Measurements from ENCODE around the gene SLC4A8. TPM values are rescaled to one million over a fixed set of nuclear protein-coding genes. Genes with fewer than 3 reads are reported as not detected.

SLC4A8 gene
- polyA plus RNA-seq, 2 of the 4 experiments (the other 2 are of a cell fraction): 1.1 to 2.3 TPM

- no peak overlapping the region for H3K4me3 ChIP-seq
- POLR2A ChIA-PET: no interaction called here
- CTCF ChIA-PET: interaction anchor here (16.3 kb wide), 1 partner anchor 103 kb away, joined by 245 read pairs; the partner anchor contains the start of gene SLC4A8
- no peaks in the 10 kb centered on the region for H3K4me1 ChIP-seq
- H3K9me3 ChIP-seq: no peaks in the 10 kb centered on the region
- TF ChIP-seq CTCF (IDR thresholded peaks at IDR 0.05): no peak
- no peak overlapping the region for H3K4me2 ChIP-seq
- DNase-seq (ENCODE audit: low read depth in 1 of 2, low spot score in 1 of 2) (no peak), FAIRE-seq (no peak), ATAC-seq (no peak)
- WGBS (ENCODE audit: missing lambda C conversion rate): 74% methylated on average over 6 of the region's 6 CpGs
- no peak overlapping the region for H3K27ac ChIP-seq
These were observed 99.8 kb downstream of the SLC4A8 start for GRCh38 chr12:51524386-51524901.

GRCh38 chr12:51525518-51525917 lies 100.9 kb downstream of the SLC4A8 start:
- ATAC-seq (no peak), FAIRE-seq (no peak), DNase-seq (ENCODE audit: low read depth in 1 of 2, low spot score in 1 of 2) (no peak)
- ChIA-PET CTCF (interaction anchor here (16.3 kb wide), 1 partner anchor 104 kb away, joined by 245 read pairs; the partner anchor contains the start of gene SLC4A8), POLR2A (no interaction called here)
- no peak overlapping the region for H3K4me2 ChIP-seq
- WGBS (ENCODE audit: missing lambda C conversion rate): 91% methylated on average over 11 of the region's 11 CpGs
- 0 out of 3 replicates have a peak, but pooled peaks cover 5% of the 10 kb centered on the region for H3K4me1 ChIP-seq
- no peaks in the 10 kb centered on the region for H3K9me3 ChIP-seq
- H3K4me3 ChIP-seq: no peak overlapping the region
- no peak for TF ChIP-seq HDAC2 (IDR thresholded peaks at IDR 0.05)
- no peak for TF ChIP-seq HEYL (CRISPR knock-in tag; IDR thresholded peaks at IDR 0.05)
- TF ChIP-seq SREBF2 (IDR thresholded peaks at IDR 0.05): no peak
- TF ChIP-seq CTCF (IDR thresholded peaks at IDR 0.05): no peak
- TF ChIP-seq NFE2L2 (conservative IDR thresholded peaks at IDR 0.05; ENCODE audit: low read length): no peak
- TF ChIP-seq EP300 (IDR thresholded peaks at IDR 0.05): no peak
- H3K27ac ChIP-seq: no peak overlapping the region

GRCh38 chr12:51527966-51528365 lies 103.3 kb downstream of the SLC4A8 start:
- no peak for FAIRE-seq
- peaks cover 12% of the 10 kb centered on the region; the same call in 2 of the 3 replicates for H3K4me1 ChIP-seq
- no peak overlapping the region for H3K4me3 ChIP-seq
- no peak overlapping the region for H3K4me2 ChIP-seq
- ChIA-PET POLR2A (no interaction called here), CTCF (interaction anchor here (0.6 to 16.3 kb wide), 8 partner anchors 8 to 292 kb away, joined by 3 to 245 read pairs (median 4); partner anchors contain the start of gene SLC4A8)
- 71% methylated on average over 3 of the region's 3 CpGs for WGBS (ENCODE audit: missing lambda C conversion rate)
- H3K9me3 ChIP-seq: no peaks in the 10 kb centered on the region
- H3K27ac ChIP-seq: no peak overlapping the region
- ATAC-seq: no peak
- DNase-seq (ENCODE audit: low read depth in 1 of 2, low spot score in 1 of 2): no peak
- no peak for TF ChIP-seq ESRRA (IDR thresholded peaks at IDR 0.05; ENCODE audit: borderline replicate concordance, low read length)
- no peak for TF ChIP-seq CHD4 (IDR thresholded peaks at IDR 0.05; ENCODE audit: borderline replicate concordance)
- TF ChIP-seq HOXB13 (CRISPR knock-in tag; IDR thresholded peaks at IDR 0.05; ENCODE audit: low read depth): no peak
- no peak for TF ChIP-seq TP53 (CRISPR knock-in tag; IDR thresholded peaks at IDR 0.05)
- TF ChIP-seq REST (IDR thresholded peaks at IDR 0.05): no peak
- TF ChIP-seq ATOH8 (CRISPR knock-in tag; IDR thresholded peaks at IDR 0.05; ENCODE audit: low read depth): no peak
- TF ChIP-seq RCOR1 (IDR thresholded peaks at IDR 0.05; ENCODE audit: low read depth, low read length): no peak
- no peak for TF ChIP-seq CTCF (IDR thresholded peaks at IDR 0.05)
- no peak for TF ChIP-seq POLR2A (IDR thresholded peaks at IDR 0.05; ENCODE audit: low read length)
- no peak for TF ChIP-seq FOSL2 (IDR thresholded peaks at IDR 0.05)
- no peak for TF ChIP-seq FOSL2 (CRISPR knock-in tag; IDR thresholded peaks at IDR 0.05)
- TF ChIP-seq HDAC2 (IDR thresholded peaks at IDR 0.05): no peak
- no peak for TF ChIP-seq EP300 (IDR thresholded peaks at IDR 0.05)
- no peak for TF ChIP-seq CHD2 (IDR thresholded peaks at IDR 0.05; ENCODE audit: low read length, partially characterized antibody)
- TF ChIP-seq MYC (IDR thresholded peaks at IDR 0.05; ENCODE audit: borderline replicate concordance, low read length): no peak
- TF ChIP-seq HOXA7 (CRISPR knock-in tag; IDR thresholded peaks at IDR 0.05): no peak
- no peak for TF ChIP-seq KDM1A (IDR thresholded peaks at IDR 0.05; ENCODE audit: low read depth)
- TF ChIP-seq HOXB5 (CRISPR knock-in tag; IDR thresholded peaks at IDR 0.05): no peak
